Spleen (tissue), 11 donors: ENCODE measurements around the gene PIK3R6. TPM values are rescaled to one million over a fixed set of nuclear protein-coding genes. Genes with fewer than 3 reads are reported as not detected.

ENCODE experiments used
- DNase-seq: peaks from one replicate; pipeline ENCODE4 v3.0.0-alpha.2; 2020
- H3K27ac ChIP-seq, 8 donors: fragments of 200-600 bp; sonication (generic) in 7 of 8; 1 replicate in 4 of 8; 2 replicates in 4 of 8; pipeline versions ENCODE4 v1.5.0 to v1.8.0; 2016 to 2021; ENCODE audit warnings: inconsistent platforms in 4 of 8, mild to moderate bottlenecking in 4 of 8, moderate library complexity in 1 of 8
- H3K27me3 ChIP-seq, 7 donors: fragments of 200-600 bp; sonication (generic) in 6 of 7; replicated peaks in 1 of 7; 1 replicate in 4 of 7; 2 replicates in 3 of 7; pipeline versions ENCODE4 v1.5.0 to v1.8.0; 2016 to 2021; ENCODE audit warnings: inconsistent platforms in 3 of 7, mild to moderate bottlenecking in 1 of 7
- H3K36me3 ChIP-seq, 6 donors: fragments of 200-600 bp; sonication (generic) in 5 of 6; 1 replicate in 4 of 6; 2 replicates in 2 of 6; pipeline versions ENCODE4 v1.5.0 to v1.8.0; 2016 to 2021; ENCODE audit warnings: inconsistent platforms in 2 of 6
- H3K4me1 ChIP-seq, 6 donors: fragments of 200-600 bp; sonication (generic) in 5 of 6; 1 replicate in 3 of 6; 2 replicates in 3 of 6; pipeline versions ENCODE4 v1.5.0 to v1.8.0; 2016 to 2021; ENCODE audit warnings: inconsistent platforms in 3 of 6
- H3K4me3 ChIP-seq, 8 donors: fragments of 200-600 bp; sonication (generic) in 7 of 8; 1 replicate in 4 of 8; 2 replicates in 4 of 8; pipeline versions ENCODE4 v1.5.0 to v1.8.0; 2016 to 2021; ENCODE audit warnings: inconsistent platforms in 4 of 8, mild to moderate bottlenecking in 4 of 8, moderate library complexity in 2 of 8
- H3K9me3 ChIP-seq, 8 donors: fragments of 200-600 bp; sonication (generic) in 7 of 8; 1 replicate in 4 of 8; 2 replicates in 4 of 8; pipeline versions ENCODE4 v1.5.0 to v1.8.0; 2016 to 2021; ENCODE audit warnings: inconsistent platforms in 4 of 8
- POLR2A ChIP-seq, 3 donors: fragments of 450-650 bp; IDR thresholded peaks; one replicate each; pipeline ENCODE4 v1.5.1; 2017; ENCODE audit warnings: antibody characterized with exemption in 3 of 3, mild to moderate bottlenecking in 1 of 3
- POLR2AphosphoS5 ChIP-seq, 3 donors: sonication (generic); formaldehyde crosslinking; IDR thresholded peaks; one replicate each; pipeline ENCODE4 v1.5.1; 2017; ENCODE audit warnings: antibody characterized with exemption in 3 of 3
- WGBS, 5 donors: extraction: QIAGEN DNeasy Blood & Tissue Kit in 3 of 5; methylation state at CpG; one replicate each; pipeline versions ENCODE4 v1.1.5 to v1.1.7; 2013 to 2018; 5-methylcytosine and 5-hydroxymethylcytosine counted together
- intact Hi-C: fragments of 100-400 bp; cut with DNase I; formaldehyde crosslinking; loops from one replicate; pipeline ENCODE4 v1.15.0; 2023; ENCODE audit warnings: low total_unique reads
- polyA plus RNA-seq, 3 donors: library from polyadenylated mRNA; stranded (reverse); fragments of 200-250 nt; gene quantifications; one replicate each; pipeline ENCODE4 v1.2.1, GENCODE V29; 2013
- total RNA-seq, 7 donors: library from RNA; depleted of rRNA in 3 of 7; stranded (reverse); fragments of >200 nt in 3 of 7; fragmentation: NEBNext Ultra II Directional in 4 of 7; extraction: Animal tissue kit (Norgen Biotek cat#: 25700) in 4 of 7; gene quantifications; one replicate each; pipeline versions ENCODE4 v1.1.0 to v1.2.1, GENCODE V29; 2016 to 2021
- TF ChIP-seq, protein P1 (sequence below), 11 experiments: fragments of 200-600 bp in 7 of 11; fragments of 450-650 bp in 4 of 11; sonication (generic) in 4 of 11; IDR thresholded peaks in 8 of 11; conservative IDR thresholded peaks in 3 of 11; 1 replicate in 7 of 11; 2 replicates in 4 of 11; pipeline versions ENCODE4 v1.4.0 to v1.8.0; 2016 to 2021; ENCODE audit warnings: antibody characterized with exemption in 11 of 11, inconsistent platforms in 4 of 11, mild to moderate bottlenecking in 1 of 11
- donor health status: healthy with polysubstance abuse.
- donor health status: DM: no; HTN: no; CAD: no; lungs with moderate emphysema.
- donor health status: DM: no; HTN: no; CAD: no.
- donor health status: Bipolar disorder and iron deficiency.
- donor health status: healthy.
- donor health status: DM: no; HTN: no; CAD: no.
- donor health status: DM: yes; HTN: yes; CAD: no.

The PIK3R6 gene
- total and polyA plus RNA-seq, 10 donors = 1.3 to 9.6 (median 6.5) TPM

DNA sequence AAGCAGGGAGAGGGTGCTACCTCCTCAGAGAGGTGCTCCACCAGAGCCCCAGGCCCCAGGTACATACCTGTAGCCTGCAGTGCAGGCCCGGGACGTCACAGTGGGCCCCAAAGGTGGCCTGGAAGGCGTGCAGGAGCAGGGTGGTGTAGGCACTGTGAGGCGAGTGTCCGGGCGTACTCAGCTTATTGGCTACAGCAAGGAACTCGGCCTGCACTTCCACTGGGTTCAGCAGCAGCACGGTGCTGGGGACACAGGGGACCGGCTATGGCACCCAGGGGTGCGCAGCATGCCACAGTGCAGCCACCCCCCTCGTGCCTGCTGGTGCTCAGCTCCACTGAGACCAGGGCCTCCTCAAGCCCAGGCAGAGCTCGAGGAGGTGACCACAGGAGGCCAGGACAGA lies 23.2 kb upstream of the PIK3R6 start:
- TF ChIP-seq POLR2A (IDR thresholded peaks at IDR 0.05) (no peak), POLR2AphosphoS5 (IDR thresholded peaks at IDR 0.05) (peak in 1 of 3 donors; percentile 27)
- TF ChIP-seq, protein P1, sequence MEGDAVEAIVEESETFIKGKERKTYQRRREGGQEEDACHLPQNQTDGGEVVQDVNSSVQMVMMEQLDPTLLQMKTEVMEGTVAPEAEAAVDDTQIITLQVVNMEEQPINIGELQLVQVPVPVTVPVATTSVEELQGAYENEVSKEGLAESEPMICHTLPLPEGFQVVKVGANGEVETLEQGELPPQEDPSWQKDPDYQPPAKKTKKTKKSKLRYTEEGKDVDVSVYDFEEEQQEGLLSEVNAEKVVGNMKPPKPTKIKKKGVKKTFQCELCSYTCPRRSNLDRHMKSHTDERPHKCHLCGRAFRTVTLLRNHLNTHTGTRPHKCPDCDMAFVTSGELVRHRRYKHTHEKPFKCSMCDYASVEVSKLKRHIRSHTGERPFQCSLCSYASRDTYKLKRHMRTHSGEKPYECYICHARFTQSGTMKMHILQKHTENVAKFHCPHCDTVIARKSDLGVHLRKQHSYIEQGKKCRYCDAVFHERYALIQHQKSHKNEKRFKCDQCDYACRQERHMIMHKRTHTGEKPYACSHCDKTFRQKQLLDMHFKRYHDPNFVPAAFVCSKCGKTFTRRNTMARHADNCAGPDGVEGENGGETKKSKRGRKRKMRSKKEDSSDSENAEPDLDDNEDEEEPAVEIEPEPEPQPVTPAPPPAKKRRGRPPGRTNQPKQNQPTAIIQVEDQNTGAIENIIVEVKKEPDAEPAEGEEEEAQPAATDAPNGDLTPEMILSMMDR (IDR thresholded peaks at IDR 0.05 in 8 of 11, conservative IDR thresholded peaks at IDR 0.05 in 3 of 11) = no peak
- Histone ChIP-seq H3K4me1 (peaks cover 0 to 31% (median 8%) of the 10 kb centered on the region in 6 donors), H3K36me3 (peaks cover 0 to 95% (median 50%) of the 10 kb centered on the region in 6 donors), H3K9me3 (no peaks in the 10 kb centered on the region), H3K27me3 (no peaks in the 10 kb centered on the region), H3K4me3 (no peak overlapping the region), H3K27ac (no peak overlapping the region)
- intact Hi-C loops = no loop called here
- 89 to 95% (median 94%) methylated on average over 12 of the region's 12 CpGs for WGBS, 5 donors
- no peak for DNase-seq

DNA sequence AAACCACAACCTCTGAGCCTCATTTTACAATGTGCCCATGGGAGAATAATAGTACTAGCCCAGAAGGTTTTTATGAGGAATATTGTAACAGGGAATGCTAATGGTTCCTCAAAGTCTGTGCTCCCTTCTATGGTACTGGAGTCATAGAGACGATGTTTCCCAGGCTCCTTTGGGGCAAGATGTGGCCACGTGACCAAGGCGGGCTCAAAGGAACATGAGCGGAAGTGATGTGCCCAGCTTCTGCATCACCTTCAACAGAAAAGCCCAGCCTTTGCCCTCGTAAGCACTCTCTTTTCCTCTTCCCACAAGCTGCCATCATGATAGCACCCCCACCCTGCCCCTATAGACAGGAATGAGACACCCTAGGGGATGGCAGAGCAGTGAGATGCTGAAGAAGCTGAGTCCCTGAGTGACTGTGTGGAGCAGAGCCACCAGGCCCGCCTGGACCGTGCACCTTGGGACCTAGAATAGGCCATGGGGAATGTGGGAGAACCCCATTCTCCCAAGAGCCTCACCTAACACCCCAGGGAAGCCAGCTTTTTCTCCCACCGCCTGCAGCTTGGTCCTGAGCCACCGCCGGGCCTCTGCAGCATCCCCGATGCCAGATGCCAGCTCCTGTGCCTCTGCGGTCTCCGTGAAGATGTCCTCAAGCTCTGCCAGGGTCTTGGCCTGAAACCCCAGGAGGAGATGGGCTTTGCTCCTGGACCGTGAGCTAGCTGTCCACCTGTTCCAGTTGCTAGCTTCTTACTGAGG lies 22.2 kb upstream of the PIK3R6 start:
- H3K4me1 ChIP-seq = peaks cover 0 to 20% (median under 1%) of the 10 kb centered on the region in 6 donors
- 94 to 97% (median 96%) methylated on average over 14 of the region's 14 CpGs for WGBS, 5 donors
- intact Hi-C loops = no loop called here
- no peak overlapping the region for H3K4me3 ChIP-seq
- no peaks in the 10 kb centered on the region for H3K27me3 ChIP-seq
- no peak overlapping the region for H3K27ac ChIP-seq
- TF ChIP-seq POLR2AphosphoS5 (IDR thresholded peaks at IDR 0.05) = peak in 1 of 3 donors; percentile 40
- TF ChIP-seq POLR2A (IDR thresholded peaks at IDR 0.05) = no peak
- DNase-seq = no peak
- H3K36me3 ChIP-seq = peaks cover 0 to 97% (median 52%) of the 10 kb centered on the region in 6 donors
- no peaks in the 10 kb centered on the region for H3K9me3 ChIP-seq

DNA sequence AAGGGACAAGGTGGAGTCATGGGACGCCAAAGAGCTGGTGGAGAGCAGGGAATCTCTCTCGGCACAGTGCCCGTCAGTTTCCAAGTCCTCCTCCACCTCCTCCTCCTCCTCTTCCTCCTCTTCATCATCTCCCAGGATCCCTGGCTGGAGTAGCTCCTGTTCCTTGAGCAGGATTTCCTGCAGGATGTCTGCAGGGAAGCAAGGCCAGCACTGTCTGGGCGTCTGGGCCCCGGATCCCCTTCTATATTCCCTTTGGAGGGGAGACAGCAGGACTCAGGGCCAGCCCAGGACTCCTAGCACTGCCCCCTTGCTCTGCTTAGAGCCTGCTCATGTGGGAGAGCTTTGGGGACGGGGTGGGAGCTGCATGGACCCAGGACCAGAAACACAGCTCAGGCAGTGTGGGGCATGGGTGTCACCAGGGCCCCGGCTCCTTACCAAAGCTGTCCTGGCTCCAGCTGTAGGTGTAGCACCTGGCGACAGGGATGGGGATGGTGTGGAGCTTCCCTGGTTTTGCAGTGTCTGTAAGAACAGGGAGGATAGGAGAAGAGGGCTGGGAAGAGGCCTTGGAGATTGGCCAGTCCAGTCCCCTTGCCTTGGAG lies 21.3 kb upstream of the PIK3R6 start:
- Histone ChIP-seq H3K4me1 (peaks cover 0 to 16% (median 0%) of the 10 kb centered on the region in 6 donors), H3K27ac (no peak overlapping the region), H3K27me3 (no peaks in the 10 kb centered on the region), H3K4me3 (no peak overlapping the region), H3K9me3 (no peaks in the 10 kb centered on the region), H3K36me3 (peaks cover 0 to 97% (median 59%) of the 10 kb centered on the region in 6 donors)
- 69 to 82% (median 72%) methylated on average over 5 to 8 of the region's 8 CpGs for whole genome bisulfite sequencing, 5 donors
- no peak for DNase-seq
- intact Hi-C loops = no loop called here
- TF ChIP-seq, protein P1 (IDR thresholded peaks at IDR 0.05 in 8 of 11, conservative IDR thresholded peaks at IDR 0.05 in 3 of 11) = no peak
- TF ChIP-seq POLR2AphosphoS5 (IDR thresholded peaks at IDR 0.05) = no peak
- no peak for TF ChIP-seq POLR2A (IDR thresholded peaks at IDR 0.05)

DNA sequence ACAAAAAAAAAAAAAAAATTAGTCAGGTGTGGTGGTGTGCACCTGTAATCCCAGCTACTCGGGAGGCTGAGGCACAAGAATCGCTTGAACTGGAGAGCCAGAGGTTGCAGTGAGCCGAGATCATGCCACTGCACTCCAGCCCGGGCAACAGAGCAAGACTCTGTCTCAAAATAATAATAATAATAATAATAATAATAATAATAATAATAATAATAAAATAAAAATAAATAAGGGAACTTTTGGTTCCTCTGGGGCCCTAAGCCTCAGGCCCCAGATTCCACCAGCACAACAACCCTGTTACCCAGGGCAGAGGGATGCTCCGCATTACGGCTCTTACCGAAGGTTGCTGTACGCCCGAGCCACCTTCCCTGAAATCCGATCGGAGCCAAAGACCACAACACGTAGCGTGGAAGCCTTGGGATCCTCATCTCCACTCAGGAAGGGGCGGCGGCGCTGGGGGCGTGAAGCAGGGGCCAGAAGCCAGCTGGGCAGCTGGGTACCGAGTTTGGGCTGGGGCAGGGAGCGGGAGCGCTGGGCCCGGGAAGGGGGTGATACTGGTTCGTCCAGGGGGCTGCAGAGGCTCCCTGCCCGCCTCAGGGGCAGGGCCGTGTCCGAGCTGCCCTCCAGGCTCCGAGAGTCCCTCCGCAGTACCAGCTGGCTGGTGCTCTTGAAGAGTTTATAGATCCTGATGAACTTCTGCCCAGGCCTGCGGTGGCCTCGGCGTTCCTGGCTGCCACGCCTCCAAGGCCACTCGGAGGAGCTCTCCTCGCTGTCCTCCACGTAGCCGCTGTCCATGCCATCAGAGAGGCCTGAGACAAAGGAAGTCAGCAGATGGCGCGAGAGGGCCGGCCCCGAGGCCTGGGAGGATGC lies 20.6 kb upstream of the PIK3R6 start:
- 82 to 92% (median 85%) methylated on average over 34 to 39 of the region's 39 CpGs for WGBS, 5 donors
- Histone ChIP-seq H3K9me3 (no peaks in the 10 kb centered on the region), H3K36me3 (peaks cover 0 to 97% (median 66%) of the 10 kb centered on the region in 6 donors), H3K4me1 (peaks cover 0 to 10% (median 0%) of the 10 kb centered on the region in 6 donors), H3K27me3 (no peaks in the 10 kb centered on the region), H3K27ac (no peak overlapping the region), H3K4me3 (no peak overlapping the region)
- intact Hi-C loops = no loop called here
- no peak for DNase-seq
- TF ChIP-seq POLR2AphosphoS5 (IDR thresholded peaks at IDR 0.05) (peak in 1 of 3 donors; percentile 52), POLR2A (IDR thresholded peaks at IDR 0.05) (no peak)
- TF ChIP-seq, protein P1 (IDR thresholded peaks at IDR 0.05 in 8 of 11, conservative IDR thresholded peaks at IDR 0.05 in 3 of 11) = no peak
